COR-L47 (cell line): Measurements from ENCODE around the gene SPON1.

Source experiments
- DNase-seq: peaks from one replicate; lab custom pipeline; 2025; lab: John Stamatoyannopoulos, UW

The SPON1 gene

DNA sequence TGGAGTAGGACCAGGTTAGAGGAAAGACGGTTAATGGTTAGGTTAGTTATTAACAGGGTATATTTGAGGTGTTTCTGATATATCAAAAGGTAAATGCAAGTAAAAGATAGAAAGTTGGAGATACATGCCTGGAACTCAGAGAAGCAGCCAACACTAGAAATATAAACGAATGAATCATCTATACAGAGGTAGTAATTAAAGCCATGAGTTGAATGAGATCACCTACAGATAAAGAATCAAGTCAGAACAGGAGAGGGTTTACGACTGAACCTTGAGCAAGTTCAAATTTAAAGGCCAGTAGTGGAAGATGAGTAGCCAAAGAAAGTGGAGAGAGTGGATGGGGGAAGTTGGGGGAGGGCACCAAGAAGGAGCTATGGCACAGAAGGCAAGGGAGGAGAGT is 73.9 kb downstream of the SPON1 start:
- no peak for DNase-seq

DNA sequence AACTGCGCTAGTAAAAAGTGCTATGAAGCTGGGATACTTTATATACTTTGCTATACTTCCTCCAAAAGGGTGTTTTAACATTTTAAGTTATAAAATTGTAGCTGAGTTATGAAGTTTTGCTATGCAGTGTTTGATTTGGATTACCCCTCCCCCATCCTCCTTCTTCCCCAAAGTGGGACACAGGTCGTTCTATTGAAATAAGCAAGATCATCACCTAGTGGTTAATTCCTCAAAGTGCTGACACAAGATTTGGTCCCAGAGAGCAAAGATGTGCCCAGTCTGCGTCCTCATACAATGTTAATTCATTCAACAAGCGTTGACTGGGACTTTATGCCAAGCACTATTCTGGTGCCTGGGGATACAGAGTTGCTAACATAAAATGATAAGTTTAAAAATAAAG is 78.5 kb downstream of the SPON1 start:
- DNase-seq: no peak

DNA sequence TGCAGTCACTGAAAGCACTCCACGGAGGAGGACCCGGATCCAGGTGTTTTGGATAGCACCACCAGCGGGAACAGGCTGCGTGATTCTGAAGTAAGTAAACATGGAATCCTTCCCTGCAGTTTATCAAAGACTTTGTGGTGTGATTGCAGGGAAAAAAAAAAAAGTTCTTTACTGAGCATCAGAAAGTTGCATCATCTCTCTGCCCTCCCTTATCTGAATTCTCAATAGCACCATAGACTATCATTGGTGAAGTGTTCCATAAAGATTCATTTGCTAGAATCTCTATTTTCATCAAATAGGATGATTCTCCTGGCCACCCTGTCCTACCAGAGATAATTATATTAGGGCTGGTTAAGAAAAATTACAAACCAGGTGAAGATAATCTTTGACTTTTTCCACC is 79.0 kb downstream of the SPON1 start:
- DNase-seq: no peak

DNA sequence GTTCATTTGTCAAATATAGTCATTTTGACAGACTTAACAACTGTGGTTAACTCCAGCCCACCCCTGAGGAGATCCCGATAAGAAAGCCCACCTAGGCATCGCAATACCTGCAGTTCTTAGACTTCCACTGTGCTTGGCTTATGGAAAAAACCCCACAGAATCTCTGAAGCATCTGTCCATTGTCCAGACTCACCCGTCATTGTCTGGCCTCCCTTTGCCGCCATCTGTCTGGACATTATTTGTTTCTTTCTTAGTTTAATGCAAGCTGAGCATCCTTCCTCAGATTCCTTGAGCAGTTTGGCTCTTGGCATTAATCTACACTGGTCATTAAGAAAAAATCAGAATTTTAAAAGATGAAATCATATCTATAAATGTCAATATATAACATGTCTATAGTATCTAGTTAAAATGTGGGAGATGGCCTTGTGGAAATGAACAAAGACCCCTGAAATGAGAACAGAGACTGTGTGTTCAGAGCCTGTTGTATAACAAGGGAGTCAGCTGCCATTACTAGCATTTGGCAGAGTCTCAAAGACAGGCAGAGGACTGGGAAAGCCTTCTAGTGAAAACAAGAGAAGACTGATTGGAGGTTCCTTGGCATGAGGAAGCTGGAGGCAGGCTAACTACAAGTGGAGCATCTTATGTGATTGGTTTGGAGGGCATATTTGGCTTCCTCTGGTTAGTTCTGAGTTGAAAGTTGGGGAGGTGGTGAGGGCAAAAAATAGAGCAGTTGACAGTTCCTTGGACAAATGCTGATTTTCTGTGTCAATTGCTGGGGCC is 80.4 kb downstream of the SPON1 start:
- no peak for DNase-seq

DNA sequence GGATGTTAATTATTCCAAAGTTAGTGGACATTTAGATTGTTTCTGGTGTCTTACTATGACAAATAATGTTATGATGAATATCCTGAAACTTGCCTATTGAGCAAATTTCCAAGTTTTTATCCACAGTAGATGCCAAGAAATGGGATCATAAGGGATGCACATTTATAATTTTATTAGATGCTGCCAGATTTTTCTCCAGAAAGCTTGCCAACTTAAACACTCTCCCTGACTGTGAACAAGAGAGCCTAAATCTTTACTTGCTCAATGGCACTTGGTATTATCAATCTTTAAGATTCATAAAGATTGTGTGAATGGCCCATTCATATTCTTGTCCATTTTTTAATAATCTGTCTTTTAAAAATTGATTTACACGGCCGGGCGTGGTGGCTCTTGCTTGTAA is 82.4 kb downstream of the SPON1 start:
- no peak for DNase-seq

DNA sequence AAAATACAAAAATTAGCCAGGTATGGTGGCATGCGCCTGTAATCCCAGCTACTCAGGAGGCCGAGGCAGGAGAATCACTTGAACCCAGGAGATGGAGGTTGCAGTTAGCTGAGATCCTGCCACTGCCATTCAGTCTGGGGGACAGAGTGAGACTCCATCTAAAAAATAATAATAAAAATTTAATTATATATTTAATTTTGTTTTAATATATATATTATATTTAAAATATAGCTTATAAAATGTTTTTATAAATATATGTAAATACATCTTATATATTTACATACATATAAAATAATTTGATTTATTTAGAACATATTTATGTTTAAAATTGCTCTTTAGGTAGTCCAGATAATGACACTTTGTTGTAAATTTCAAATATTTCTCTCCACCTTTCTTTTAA is 82.9 kb downstream of the SPON1 start:
- DNase-seq: no peak

DNA sequence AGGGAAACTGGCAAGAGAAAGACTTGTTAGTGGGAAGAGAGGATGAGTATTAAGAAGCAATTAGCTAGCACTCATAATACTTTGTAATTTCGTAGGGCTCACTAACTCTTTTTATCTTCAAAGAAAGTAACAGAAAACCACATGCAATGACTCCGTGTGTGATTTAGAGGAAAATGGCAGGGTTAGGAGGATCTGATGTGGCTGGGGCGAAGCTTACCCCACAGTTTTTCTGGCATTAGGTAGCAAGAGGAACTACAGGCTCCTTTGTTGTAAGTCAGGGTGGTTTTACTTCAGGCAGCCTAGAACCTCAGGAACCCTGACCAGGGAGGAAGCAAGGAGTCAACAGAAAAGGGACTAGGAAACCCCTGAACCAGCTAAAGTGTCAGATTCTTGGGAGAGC is 89.7 kb downstream of the SPON1 start:
- DNase-seq: no peak

DNA sequence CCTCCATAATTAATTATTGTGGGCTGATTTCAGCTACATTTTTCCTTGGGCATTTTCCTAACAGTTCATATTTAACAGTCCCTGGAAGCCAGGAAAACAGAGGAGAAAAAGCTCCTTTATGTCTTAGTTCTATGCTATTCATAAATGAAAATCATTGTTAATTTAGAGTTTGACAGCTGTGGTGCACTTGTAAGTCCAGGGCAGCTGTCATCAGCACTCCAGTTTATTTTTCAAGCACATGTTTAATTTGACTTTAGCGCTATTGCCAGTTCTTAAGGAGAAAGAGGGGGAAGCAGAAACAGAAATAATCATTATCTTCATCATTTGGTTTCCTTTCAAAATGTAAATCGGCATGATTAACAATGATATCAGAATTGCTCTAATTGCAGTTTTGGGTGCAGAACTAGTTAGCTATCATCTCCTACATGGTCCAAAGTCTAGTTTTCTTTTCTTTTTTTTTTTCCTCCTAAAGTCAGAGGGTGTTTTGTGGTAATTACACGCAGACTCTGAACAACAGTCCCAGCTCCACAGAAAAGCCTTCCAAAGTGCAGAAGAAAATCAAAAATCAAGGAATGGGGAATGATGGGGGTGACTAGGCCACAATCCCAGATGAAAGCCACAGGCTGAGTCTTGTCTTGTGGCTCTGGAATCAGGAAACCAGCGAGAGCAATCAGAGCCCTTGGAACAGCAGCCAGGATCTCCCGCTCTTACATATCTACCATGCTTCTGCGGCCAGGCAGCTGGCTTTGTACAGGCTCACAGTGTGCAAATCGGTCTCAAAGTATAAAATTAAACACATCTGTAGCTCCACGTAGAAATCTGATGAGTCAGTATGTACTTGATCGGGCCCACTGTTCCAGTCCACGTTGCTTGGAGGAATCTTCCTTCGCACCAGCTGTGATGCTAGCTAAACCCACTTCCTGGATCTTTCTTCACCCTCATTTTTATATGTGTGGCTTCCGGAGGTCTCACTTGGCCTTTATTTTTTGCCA is 91.9 kb downstream of the SPON1 start:
- DNase-seq: no peak

DNA sequence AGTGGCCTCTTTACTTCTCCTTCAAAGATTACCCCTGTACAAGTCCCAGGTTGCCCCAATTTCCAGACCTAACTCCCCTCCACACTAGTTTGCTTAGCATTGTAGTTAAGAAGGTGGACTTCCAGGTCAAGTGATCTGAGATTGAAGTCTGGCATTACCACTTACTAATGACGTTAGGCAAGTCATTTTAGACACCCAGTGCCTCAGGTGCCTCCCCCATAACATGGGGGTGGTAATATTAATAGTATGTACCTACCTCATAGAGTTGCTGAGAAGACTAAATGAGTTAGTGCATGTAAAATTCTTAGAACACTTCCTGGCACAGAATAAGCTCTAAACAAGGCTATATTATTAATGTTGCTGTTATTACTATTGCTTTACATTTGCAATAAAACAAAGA is 93.4 kb downstream of the SPON1 start:
- DNase-seq: no peak

DNA sequence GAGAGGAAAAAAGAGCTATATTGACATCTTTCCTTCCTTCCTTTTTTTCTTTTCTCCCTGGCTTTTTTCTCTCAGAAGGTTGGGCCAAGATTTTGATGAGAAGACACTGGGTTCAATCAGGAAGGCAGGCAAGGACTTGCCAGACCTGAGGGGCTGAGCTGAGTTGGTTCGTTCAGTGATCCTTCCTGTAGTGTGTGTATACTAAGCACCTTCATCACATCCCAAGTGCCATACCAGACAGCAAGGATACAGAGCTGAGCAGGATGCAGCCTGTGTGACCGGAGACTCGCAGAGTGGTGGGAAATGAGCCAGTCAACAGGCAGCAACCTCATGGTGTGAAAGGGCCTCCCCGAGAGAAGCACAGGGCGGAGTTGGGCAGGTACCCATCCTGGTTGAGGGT is 95.5 kb downstream of the SPON1 start:
- DNase-seq: no peak

DNA sequence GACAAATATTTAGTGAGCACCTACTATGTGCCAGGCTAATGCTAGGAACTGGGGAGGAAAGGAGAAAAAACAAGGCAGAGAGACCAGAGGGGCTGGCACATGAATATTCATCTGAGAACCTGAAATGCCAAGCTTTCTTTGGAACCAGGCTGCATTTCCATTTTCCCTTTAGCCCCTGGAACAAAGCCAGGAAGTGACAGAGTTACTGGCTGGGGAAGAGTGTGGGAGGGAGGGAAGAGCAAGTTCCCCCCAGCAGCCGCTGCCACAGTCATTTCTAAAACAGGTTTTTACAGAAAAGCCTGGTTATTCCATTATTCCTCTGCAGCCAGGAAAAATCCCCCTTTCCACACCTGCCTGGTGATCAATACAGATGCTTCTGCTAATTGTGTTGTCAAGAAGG is 97.0 kb downstream of the SPON1 start:
- DNase-seq: no peak

DNA sequence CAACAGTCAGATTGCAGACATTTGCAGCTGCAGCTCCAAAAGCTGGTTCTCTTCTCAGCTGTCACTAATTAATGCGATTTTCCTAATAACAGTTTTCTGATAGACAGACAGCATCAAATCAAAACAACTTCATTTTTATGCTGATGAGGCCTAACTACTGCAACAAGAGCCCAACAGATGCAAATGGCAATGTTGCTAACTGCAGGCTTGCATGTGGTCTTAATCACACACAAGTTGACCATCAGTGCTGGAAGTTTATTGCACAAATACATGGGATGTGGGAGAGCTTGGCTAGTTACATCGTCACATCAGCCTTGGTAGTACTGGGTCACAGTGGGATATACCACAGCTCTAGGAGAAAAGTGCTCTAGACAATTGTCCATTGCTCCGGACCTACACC is 99.2 kb downstream of the SPON1 start:
- no peak for DNase-seq

DNA sequence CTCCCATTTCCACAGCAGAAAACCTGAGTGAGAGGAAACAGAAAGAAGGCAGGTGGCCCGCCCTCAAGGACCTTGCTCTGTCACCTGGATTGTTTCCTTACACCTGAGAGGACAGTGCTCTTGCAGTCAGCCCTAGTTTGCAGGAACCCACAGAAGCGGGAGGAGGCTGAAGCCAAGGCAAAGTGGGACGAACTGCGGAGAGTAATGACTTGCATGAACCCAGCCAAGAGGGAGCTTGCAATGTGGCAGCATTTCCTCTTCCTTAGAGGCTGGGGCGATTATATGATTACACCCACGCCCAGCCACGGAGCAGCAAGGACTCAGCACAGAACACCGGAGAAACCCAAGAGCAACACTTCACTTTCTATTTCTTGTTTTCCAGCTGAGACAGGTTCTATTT is 102.6 kb downstream of the SPON1 start:
- DNase-seq: no peak

DNA sequence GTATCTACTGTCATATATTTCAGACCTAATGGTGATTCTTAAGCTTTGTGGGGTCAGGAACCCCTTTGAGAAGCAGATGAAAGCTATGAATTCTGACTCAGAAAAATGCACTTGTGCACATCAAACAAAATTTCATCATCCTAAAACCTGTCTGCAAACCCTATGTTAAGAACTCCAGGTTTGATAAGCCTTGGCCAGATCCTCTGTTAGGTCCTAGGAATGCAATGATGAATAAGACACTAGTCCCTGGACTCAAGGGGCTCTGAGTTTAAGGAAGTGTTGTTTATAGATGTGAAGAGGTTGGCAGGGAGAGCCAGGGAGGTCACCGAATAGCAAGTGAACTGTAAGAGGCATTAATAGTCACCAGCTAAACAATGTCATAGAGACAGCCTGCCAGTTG is 103.2 kb downstream of the SPON1 start:
- no peak for DNase-seq

DNA sequence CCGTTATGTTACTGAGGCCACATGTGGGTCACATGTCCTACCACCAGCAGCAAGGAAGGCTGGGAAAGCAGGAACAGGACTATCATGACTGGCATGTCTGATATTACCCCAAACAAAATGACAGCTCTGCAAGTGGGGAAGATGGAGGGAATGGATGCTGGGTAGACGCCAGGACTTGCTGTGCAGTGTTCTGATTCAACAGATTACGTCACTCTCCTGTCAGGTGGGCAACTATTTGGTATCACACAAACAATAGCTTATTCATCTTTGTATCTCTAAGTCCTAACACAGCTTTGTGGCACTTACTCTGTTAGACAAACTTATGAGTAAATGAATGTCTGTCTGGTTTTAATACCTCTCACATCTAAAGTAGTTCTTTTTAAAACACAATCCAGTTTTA is 105.2 kb downstream of the SPON1 start:
- DNase-seq: no peak

DNA sequence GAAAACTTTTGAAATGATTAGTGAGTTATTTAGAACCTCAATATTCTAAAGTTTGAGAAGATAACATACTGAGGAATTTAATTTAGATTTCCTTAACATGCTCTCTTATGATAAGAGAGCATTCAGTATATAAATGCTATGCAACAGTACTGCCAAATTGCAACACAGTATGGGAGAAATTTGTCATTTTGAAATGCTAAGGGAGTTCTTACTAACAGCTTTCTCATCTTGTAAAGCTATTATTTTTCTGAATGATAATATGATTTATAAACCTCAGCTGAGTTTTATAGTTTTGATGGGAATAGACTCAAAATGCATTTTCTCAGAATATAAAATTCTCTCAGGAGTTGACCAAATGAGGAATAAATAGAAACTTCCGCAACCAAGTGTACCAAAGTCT is 108.4 kb downstream of the SPON1 start:
- no peak for DNase-seq

DNA sequence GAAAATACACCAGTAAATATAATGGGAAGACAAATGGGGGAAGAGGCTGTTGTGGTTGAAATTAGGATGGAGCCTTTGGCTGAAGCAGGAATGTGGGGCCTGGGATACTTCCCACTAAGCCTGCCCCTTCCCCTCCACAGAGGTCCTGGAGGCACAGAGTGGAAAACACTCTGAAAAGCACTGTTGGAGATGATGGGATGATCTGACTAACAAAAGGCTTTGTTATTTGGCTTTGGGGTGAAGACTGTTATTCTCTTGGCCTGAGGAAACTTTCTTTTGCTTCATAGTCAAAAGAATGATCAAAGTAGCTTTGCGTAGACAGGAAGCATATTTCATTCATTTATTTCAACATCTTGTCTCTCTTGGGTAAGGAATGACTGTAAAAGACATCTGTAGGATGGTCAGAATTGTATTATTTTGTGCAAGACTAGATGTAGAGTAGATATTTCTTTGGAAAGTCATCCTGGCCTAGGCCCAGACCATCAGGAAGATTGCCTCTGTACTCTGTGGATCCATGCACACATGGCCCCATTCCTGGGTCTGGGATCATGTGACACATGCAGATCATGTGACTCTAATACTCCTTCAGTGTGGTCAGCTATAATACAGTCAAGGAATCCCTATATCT is 111.4 kb downstream of the SPON1 start:
- DNase-seq: no peak

DNA sequence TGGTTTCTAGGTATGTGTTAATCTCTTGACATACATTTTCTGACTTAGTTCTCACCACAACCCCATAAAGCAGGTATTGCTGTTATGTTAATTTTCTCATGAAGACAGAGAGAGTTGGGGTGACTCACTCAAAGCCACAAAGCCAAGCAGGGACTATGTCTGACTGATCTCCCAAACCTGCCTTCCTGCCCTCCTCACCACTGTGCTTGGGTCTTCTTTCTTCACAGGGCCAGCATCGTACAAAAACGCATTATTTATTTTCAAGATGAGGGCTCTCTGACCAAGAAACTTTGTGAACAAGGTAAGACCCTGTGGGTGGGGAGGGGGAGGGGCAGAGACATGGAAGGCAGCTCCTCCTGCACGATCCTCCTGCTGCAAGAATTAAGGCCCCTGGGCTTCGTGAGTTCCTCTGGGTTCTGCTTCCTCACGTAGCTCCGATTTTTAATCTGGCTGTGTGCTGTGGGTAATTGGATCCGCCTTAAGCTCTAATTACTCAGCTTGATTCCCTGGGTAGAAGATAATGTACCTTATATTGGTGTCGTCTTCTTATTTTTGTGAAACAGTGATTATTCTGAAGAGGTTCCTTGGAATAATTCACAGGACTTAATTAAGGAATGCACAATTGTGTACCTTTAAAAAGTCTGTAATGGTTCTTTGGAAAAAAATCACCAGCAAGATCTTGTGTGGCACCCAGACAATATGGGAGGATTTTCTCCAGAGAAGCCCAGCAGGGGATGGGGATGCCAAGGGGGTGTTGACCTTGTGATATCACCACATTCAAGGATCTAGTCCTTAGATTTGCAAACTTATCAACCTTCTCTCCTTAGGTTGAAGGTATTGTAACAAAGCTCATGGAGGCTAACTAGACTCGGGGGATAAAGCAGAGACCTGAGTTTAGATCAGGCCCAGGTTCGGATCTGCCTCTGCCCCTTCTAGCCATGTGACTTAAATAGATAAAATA is 112.9 kb downstream of the SPON1 start:
- DNase-seq: no peak

DNA sequence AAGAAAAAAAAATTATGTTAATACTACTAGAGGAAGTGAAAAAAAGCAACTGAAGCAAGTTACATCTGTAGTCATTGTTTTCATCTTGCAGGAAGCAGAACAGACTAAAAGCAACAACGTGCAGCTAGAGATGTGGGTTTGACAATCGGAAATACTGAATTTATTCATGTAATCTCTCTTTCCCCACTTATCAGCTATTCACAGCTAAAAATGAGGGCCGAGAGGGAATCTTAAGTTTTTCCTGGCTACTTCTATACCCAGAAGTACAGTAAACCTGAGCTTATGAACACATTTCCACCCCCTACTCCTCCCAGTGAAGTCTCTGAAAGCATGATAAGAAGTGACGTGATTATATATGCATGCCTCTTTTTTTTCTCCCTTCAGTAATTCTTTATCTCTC is 116.5 kb downstream of the SPON1 start:
- DNase-seq: no peak

DNA sequence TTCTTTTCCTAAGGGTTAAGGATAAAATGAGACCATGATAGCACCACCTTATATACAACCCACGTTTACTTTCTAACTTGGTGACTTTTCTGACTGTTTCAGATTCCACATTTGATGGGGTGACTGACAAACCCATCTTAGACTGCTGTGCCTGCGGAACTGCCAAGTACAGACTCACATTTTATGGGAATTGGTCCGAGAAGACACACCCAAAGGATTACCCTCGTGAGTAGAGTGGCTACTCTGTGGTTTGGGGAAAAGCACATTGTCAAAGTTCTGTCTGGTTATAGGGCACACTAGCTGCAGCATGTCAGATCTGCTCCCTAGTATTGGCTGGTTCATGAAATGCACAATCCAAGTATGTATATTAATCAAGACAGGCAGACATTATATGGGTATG is 117.3 kb downstream of the SPON1 start:
- DNase-seq: no peak

DNA sequence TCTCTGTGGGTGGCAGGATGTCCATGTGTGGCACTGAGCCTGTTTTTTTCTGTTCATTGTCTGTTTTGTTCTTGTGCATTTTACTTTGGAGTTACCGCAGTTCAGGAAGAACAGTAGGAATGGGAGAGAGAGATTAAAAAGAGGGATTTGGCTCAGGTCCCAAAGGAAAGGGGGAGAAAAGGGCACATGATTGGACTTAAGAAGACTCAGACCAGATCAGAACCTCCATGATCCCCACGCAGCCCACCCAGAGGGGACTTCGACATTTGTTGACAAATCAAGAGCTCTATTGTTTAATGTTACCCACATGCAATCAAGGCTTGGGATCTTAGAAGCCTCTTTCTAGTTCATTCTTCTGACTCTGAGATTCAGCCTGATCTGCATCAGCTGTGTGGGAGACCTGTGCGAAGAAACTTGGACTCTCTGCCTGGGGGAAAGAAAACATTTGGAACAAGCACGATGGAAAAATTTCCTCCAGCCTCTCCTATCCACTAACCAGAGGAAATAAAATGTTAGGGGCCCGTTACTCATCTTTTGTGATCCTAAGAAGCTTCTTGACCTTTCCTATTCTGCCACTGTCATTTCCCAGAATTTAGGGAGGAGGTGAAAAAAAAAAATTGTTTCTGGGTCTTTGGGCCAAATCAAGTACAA is 119.2 kb downstream of the SPON1 start:
- DNase-seq: no peak
